GM23248 (cell line): ENCODE data around the gene COL19A1.

Experiments
- EZH2 ChIP-seq: fragments of 200-600 bp; sonication (generic); IDR thresholded peaks from 2 replicates; pipeline ENCODE4 v1.6.1; 2018; ENCODE audit warnings: antibody characterized with exemption, mild to moderate bottlenecking; ENCODE audit not compliant: insufficient read depth, poor library complexity, severe bottlenecking
- EZH2phosphoT487 ChIP-seq: fragments of 200-600 bp; sonication (generic); IDR thresholded peaks from 2 replicates; pipeline ENCODE4 v1.6.1; 2018; ENCODE audit warnings: antibody characterized with exemption, moderate library complexity, mild to moderate bottlenecking, low read depth; ENCODE audit not compliant: insufficient read depth

DNA sequence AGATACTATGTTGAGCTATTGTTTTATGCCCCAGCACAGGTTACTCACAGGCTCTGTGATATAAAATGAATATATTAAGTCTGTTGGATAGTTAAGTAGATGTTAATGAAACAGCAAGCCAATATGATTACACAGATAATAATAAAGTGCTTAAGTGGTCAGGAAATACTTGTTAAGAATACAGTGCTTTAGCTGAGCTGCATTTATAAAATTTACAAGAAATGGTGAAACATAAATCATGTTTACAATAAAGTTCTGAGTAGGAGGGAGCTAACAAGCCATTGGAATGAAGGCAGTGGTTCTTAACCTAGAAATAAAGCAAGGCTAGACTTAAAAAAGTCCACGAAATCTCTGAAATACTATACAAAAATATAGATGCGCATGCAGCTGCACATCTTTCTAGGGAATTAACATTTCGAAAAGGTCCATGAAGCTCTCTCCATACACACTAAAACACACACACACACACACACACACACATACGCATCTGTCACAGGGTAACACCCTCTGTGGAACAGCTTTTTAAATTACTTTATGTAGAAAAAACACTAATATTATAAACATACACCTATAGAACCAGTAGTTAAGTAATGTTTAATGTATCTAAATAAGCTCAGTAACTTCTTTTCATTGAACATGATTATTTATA, 349.2 kb downstream of the COL19A1 start:
- TF ChIP-seq EZH2 (no peak), EZH2phosphoT487 (no peak)
